GM12878 (cell line): ENCODE measurements around the gene TECPR1. TPM values are rescaled to one million over a fixed set of nuclear protein-coding genes. Genes with fewer than 3 reads are reported as not detected.
A peak's percentile ranks its signal among the peaks of the same experiment; 100 is the strongest.

Source experiments
- ATAC-seq: fragments of 200-7000 bp; cut with Tn5 transposase; 3 replicates; pipeline ENCODE4 v1.9.1; 2020; ENCODE audit warnings: mild to moderate bottlenecking, moderate library complexity
- BruUV-seq: library from RNA; stranded (reverse); fragments of 400-500 nt; replicated peaks from 2 replicates; lab custom pipeline; 2021; lab: Mats Ljungman, UMichigan
- CTCF ChIA-PET: fragments of 300-600 bp; sonication (Branson Sonifier 250); formaldehyde crosslinking; extraction: SDS; loops from one replicate; lab custom pipeline; 2021; ENCODE audit warnings: inconsistent platforms; lab: Yijun Ruan, JAX
- POLR2A ChIA-PET: fragments of 350-600 bp; formaldehyde crosslinking; extraction: SDS; loops from one replicate; lab custom pipeline; 2021; ENCODE audit warnings: inconsistent platforms; lab: Charles Lee
- RAD21 ChIA-PET: fragments of 300-600 bp; sonication (Branson Sonifier 250); formaldehyde crosslinking; loops from one replicate; lab custom pipeline; 2023; ENCODE audit warnings: antibody characterized with exemption; ENCODE audit not compliant: unreplicated experiment; lab: Charles Lee
- SMC1A ChIA-PET: fragments of 300-600 bp; sonication (Branson Sonifier 250); formaldehyde crosslinking; loops from one replicate; lab custom pipeline; 2023; ENCODE audit not compliant: unreplicated experiment, uncharacterized antibody; lab: Charles Lee
- DNase-seq: peaks from one replicate; pipeline ENCODE4 v3.0.0-alpha.2; 2011; ENCODE audit warnings: low read depth, low spot score
- FAIRE-seq: peaks from 3 replicates; lab custom pipeline; 2011; peaks lifted over from hg19 to GRCh38; lab: Jason Lieb, UNC
- H2AFZ ChIP-seq: 2 replicates; pipeline ENCODE4 v1.6.0; 2011; ENCODE audit warnings: low read depth, low read length, control low read depth; ENCODE audit not compliant: control insufficient read depth
- H3K27ac ChIP-seq: 2 replicates; pipeline ENCODE4 v1.5.1; 2011; ENCODE audit warnings: control low read depth; ENCODE audit not compliant: control insufficient read depth, insufficient read depth
- H3K27me3 ChIP-seq, 2 experiments: replicated peaks in 1 of 2; 2 replicates each; pipeline versions ENCODE4 v1.6.0 to v1.6.1; 2011; ENCODE audit warnings: low read length in 1 of 2; ENCODE audit not compliant: control insufficient read depth in 2 of 2, insufficient read depth in 2 of 2
- H3K36me3 ChIP-seq, 2 experiments: 2 replicates each; pipeline ENCODE4 v1.5.1; 2011; ENCODE audit warnings: low read length in 1 of 2; ENCODE audit not compliant: control insufficient read depth in 2 of 2, insufficient read depth in 2 of 2
- H3K4me1 ChIP-seq: 2 replicates; pipeline ENCODE4 v1.6.1; 2011; ENCODE audit warnings: mild to moderate bottlenecking, low read length, moderate library complexity, mixed read lengths; ENCODE audit not compliant: control insufficient read depth, insufficient read depth
- H3K4me2 ChIP-seq: 2 replicates; pipeline ENCODE4 v1.6.0; 2011; ENCODE audit warnings: control low read depth; ENCODE audit not compliant: control insufficient read depth, insufficient read depth
- H3K4me3 ChIP-seq: fragments of 200-600 bp; sonication (generic); 2 replicates; pipeline ENCODE4 v1.5.1; 2016
- H3K79me2 ChIP-seq: 2 replicates; pipeline ENCODE4 v1.6.0; 2011; ENCODE audit warnings: low read length; ENCODE audit not compliant: control insufficient read depth, insufficient read depth
- H3K9ac ChIP-seq: 2 replicates; pipeline ENCODE4 v1.8.0; 2011; ENCODE audit warnings: low read length, control low read depth, mixed read lengths; ENCODE audit not compliant: control insufficient read depth, insufficient read depth
- H3K9me3 ChIP-seq: replicated peaks from 3 replicates; pipeline ENCODE4 v1.5.1; 2011; ENCODE audit warnings: mild to moderate bottlenecking, low read length; ENCODE audit not compliant: control insufficient read depth, insufficient read depth
- H4K20me1 ChIP-seq: 2 replicates; pipeline ENCODE4 v1.6.0; 2011; ENCODE audit not compliant: control insufficient read depth, insufficient read depth
- ATF3 ChIP-seq: IDR thresholded peaks from 2 replicates; pipeline ENCODE4 v1.6.1; 2011; ENCODE audit warnings: low read depth, mild to moderate bottlenecking, low read length, moderate library complexity, borderline replicate concordance; ENCODE audit errors: extremely low read depth
- CBFB ChIP-seq: IDR thresholded peaks from 2 replicates; pipeline ENCODE4 v1.6.1; 2016; ENCODE audit warnings: antibody characterized with exemption, low read depth
- FOS ChIP-seq: IDR thresholded peaks from 3 replicates; pipeline ENCODE4 v1.6.1; 2011; ENCODE audit warnings: borderline replicate concordance; ENCODE audit not compliant: insufficient read length; ENCODE audit errors: extremely low read depth
- SKIL ChIP-seq: fragments of 450-650 bp; IDR thresholded peaks from 2 replicates; pipeline ENCODE4 v1.6.1; 2017; ENCODE audit warnings: mild to moderate bottlenecking, low read depth, inconsistent platforms; ENCODE audit not compliant: poor library complexity, severe bottlenecking
- TCF12 ChIP-seq: IDR thresholded peaks from 2 replicates; pipeline ENCODE4 v1.6.1; 2011; ENCODE audit warnings: low read depth, mild to moderate bottlenecking, low read length
- USF2 ChIP-seq: IDR thresholded peaks from 2 replicates; pipeline ENCODE4 v1.6.1; 2011; ENCODE audit warnings: low read depth, low read length, improper control_type of control experiment, borderline replicate concordance
- ZBTB33 ChIP-seq: fragments of 450-650 bp; IDR thresholded peaks from 2 replicates; pipeline ENCODE4 v1.6.1; 2017; ENCODE audit warnings: mild to moderate bottlenecking
- ZBTB40 ChIP-seq: fragments of 450-650 bp; IDR thresholded peaks from 2 replicates; pipeline ENCODE4 v1.6.1; 2016; ENCODE audit warnings: mild to moderate bottlenecking, moderate library complexity, borderline replicate concordance
- WGBS: methylation state at CpG from one replicate; pipeline ENCODE4 v1.1.6; 2016; ENCODE audit warnings: low lambda C conversion rate; ENCODE audit not compliant: insufficient replicate concordance, insufficient coverage; ENCODE audit errors: missing lambda C conversion rate; 5-methylcytosine and 5-hydroxymethylcytosine counted together
- in situ Hi-C: fragments of 300-500 bp; cut with MboI; formaldehyde crosslinking; loops from 9 replicates; pipeline ENCODE4 v1.14.3; 2018; ENCODE audit warnings: mixed read lengths
- intact Hi-C: fragments of 100-400 bp; cut with micrococcal nuclease; formaldehyde crosslinking; loops from one replicate; pipeline ENCODE4 v1.14.2; 2022; ENCODE audit not compliant: unreplicated experiment
- polyA plus RNA-seq, 11 experiments: library from polyadenylated mRNA; depleted of rRNA in 4 of 11; unstranded in 6 of 11; stranded (reverse) in 5 of 11; fragments of >200 nt; fragmentation: Nextera tagmentation in 4 of 11; fragmentation: Illumina TruSeq in 1 of 11; extraction: Ambion mirVana in 4 of 11; extraction: Trizol in 1 of 11; gene quantifications; 1 replicate in 1 of 11; 2 replicates in 10 of 11; pipeline versions ENCODE4 v1.2.1 to v1.2.3, GENCODE V29; 2011 to 2016; ENCODE audit warnings: inconsistent platforms in 2 of 11, missing spikeins in 2 of 11, low read depth in 1 of 11
- total RNA-seq, 4 experiments: library from RNA; depleted of rRNA in 3 of 4; stranded (reverse); fragments of >200 nt in 3 of 4; fragmentation: Illumina TruSeq in 1 of 4; extraction: Trizol in 1 of 4; gene quantifications; 2 replicates each; pipeline versions ENCODE4 v1.2.1 to v1.2.3, GENCODE V29; 2013 to 2021

The TECPR1 gene
- total and polyA plus RNA-seq, 10 of the 15 experiments (the other 5 are each of a cell fraction or from before 2014, with no cell fraction given), result 0.26 to 16.8 (median 4.2) TPM

GRCh38 chr7:98280791-98281756 lies 29.0 kb upstream of the TECPR1 start, which contains the start of gene BRI3:
TSS of gene BRI3 (plus strand) at chr7:98281686. CDS start at chr7:98281796, 110 bp downstream.
- Histone ChIP-seq H3K4me2 (peak within 1 kb of the TSS; percentile 96), H3K4me3 (peak within 1 kb of the TSS; percentile 90), H3K9ac (peak within 1 kb of the TSS; percentile 75), H3K27me3 (no peaks in the 10 kb centered on the region), H3K79me2 (peaks cover 2% of the 10 kb centered on the region; the same call in 1 of the 2 replicates), H2AFZ (peak within 1 kb of the TSS; percentile 83), H4K20me1 (no peaks in the 10 kb centered on the region), H3K27ac (peak within 1 kb of the TSS; percentile 27; the same call in 1 of the 2 replicates), H3K9me3 (no peaks in the 10 kb centered on the region), H3K4me1 (peaks cover 8% of the 10 kb centered on the region), H3K36me3 (no peaks in the 10 kb centered on the region; a peak in 1 of 4 replicates)
- intact Hi-C loops, result no loop called here
- WGBS, result 1% methylated on average over 25 of the region's 92 CpGs
- in situ Hi-C loops, result no loop called here
- ChIA-PET RAD21 (interaction anchor here (0.6 kb wide), 1 partner anchor 1802 kb away, joined by 3 read pairs; no protein-coding TSS in a partner anchor), POLR2A (interaction anchor here (0.5 kb wide), 1 partner anchor 67 kb away, joined by 3 read pairs; no protein-coding TSS in a partner anchor), SMC1A (interaction anchor here (1.2 kb wide), 1 partner anchor 121 kb away, joined by 3 read pairs; no protein-coding TSS in a partner anchor), CTCF (interaction anchor here (0.5 to 2.1 kb wide), 3 partner anchors 32 to 560 kb away, joined by 3 to 8 read pairs (median 4); partner anchors contain the start of gene BAIAP2L1)
- FAIRE-seq (no peak), ATAC-seq (peak; percentile 89), DNase-seq (peak; percentile 12)
- no TSS peak for BruUV-seq
- TF ChIP-seq FOS (no peak), CBFB (no peak), SKIL (no peak), TCF12 (0 out of 2 replicates have a peak, but pooled peaks have one; percentile 11), ZBTB33 (no peak), USF2 (peak; percentile 49), ATF3 (peak; percentile 70), ZBTB40 (peak; percentile 28; the same call in 1 of the 2 replicates)
